Stimulated activated CD4-positive, alpha-beta T cell treated with anti-CD3 and anti-CD28 coated beads, Interleukin-12 subunit alpha, Interleukin-12 subunit beta, amount 100 ng/mL, for 48 hours (primary cell): ENCODE measurements around the gene AOC1.
"Not testable (repeated sequence)": the region's sequence is repeated elsewhere in the genome, so short reads cannot be mapped to it uniquely, and the experiment has no call there.

Source experiments
- DNase-seq, 3 donors: peaks; one replicate each; pipeline ENCODE4 v3.0.0-alpha.2; 2020; ENCODE audit warnings: low read depth in 2 of 3, low spot score in 1 of 3

The AOC1 gene

GRCh38 chr7:150852371-150852905, at the start of gene AOC1:
Gene AOC1 (plus strand): TSS chr7:150852517. CDS start chr7:150856471, 3,954 bp downstream.
- DNase-seq = no peak

- DNase-seq = no peak
Observed at GRCh38 chr7:150803161-150803860, 49.0 kb upstream of the AOC1 start.

GRCh38 chr7:150804802-150805201, 47.5 kb upstream of the AOC1 start:
- DNase-seq = no peak

- DNase-seq = no peak
Observed at GRCh38 chr7:150805864-150806263, 46.5 kb upstream of the AOC1 start.

- DNase-seq = no peak
Observed at GRCh38 chr7:150806454-150806853, 45.9 kb upstream of the AOC1 start.

GRCh38 chr7:150806863-150807262, 45.5 kb upstream of the AOC1 start:
- no peak for DNase-seq

GRCh38 chr7:150807616-150808438, 44.5 kb upstream of the AOC1 start:
- DNase-seq = not testable (repeated sequence)

- DNase-seq = no peak
Observed at GRCh38 chr7:150814328-150815001, 37.9 kb upstream of the AOC1 start.

- DNase-seq = no peak
Observed at GRCh38 chr7:150818971-150819370, 33.3 kb upstream of the AOC1 start.

- DNase-seq = no peak
Observed at GRCh38 chr7:150820148-150820547, 32.2 kb upstream of the AOC1 start.

GRCh38 chr7:150820578-150821198, 31.6 kb upstream of the AOC1 start:
- DNase-seq = no peak

- no peak for DNase-seq
Observed at GRCh38 chr7:150823043-150823442, 29.3 kb upstream of the AOC1 start.

- no peak for DNase-seq
Observed at GRCh38 chr7:150823484-150824126, 28.7 kb upstream of the AOC1 start.

GRCh38 chr7:150824379-150825177, 27.7 kb upstream of the AOC1 start:
- no peak for DNase-seq

- no peak for DNase-seq
Observed at GRCh38 chr7:150826061-150826849, 26.1 kb upstream of the AOC1 start.

GRCh38 chr7:150828384-150828783, 23.9 kb upstream of the AOC1 start:
- DNase-seq = no peak

GRCh38 chr7:150829426-150829825, 22.9 kb upstream of the AOC1 start:
- no peak for DNase-seq

- no peak for DNase-seq
Observed at GRCh38 chr7:150830937-150831336, 21.4 kb upstream of the AOC1 start.

GRCh38 chr7:150831851-150832250, 20.5 kb upstream of the AOC1 start:
- DNase-seq = no peak
